WTC11 (cell line): ENCODE data around the gene RPRD1B. TPM values are rescaled to one million over a fixed set of nuclear protein-coding genes. Genes with fewer than 3 reads are reported as not detected.

ENCODE experiments used
- ATAC-seq: fragments of 200-7000 bp; cut with Tn5 transposase; 2 replicates; pipeline ENCODE4 v1.10.0; 2021; ENCODE audit warnings: mild to moderate bottlenecking, moderate library complexity
- CTCF ChIA-PET: fragments of 300-600 bp; sonication (Branson Sonifier 250); formaldehyde crosslinking; loops from one replicate; lab custom pipeline; 2021; ENCODE audit warnings: antibody characterized with exemption; lab: Charles Lee
- POLR2A ChIA-PET: fragments of 350-600 bp; sonication (Branson Sonifier 250); formaldehyde crosslinking; loops from one replicate; lab custom pipeline; 2021; ENCODE audit warnings: antibody characterized with exemption; lab: Charles Lee
- DNase-seq: peaks from one replicate; pipeline ENCODE4 v3.0.0; 2021; ENCODE audit warnings: low spot score
- H3K27ac Mint-ChIP-seq: 2 replicates; pipeline ENCODE4 v1.8.0; 2021; ENCODE audit warnings: mixed read lengths
- H3K27me3 Mint-ChIP-seq: 2 replicates; pipeline ENCODE4 v1.8.0; 2021; ENCODE audit warnings: low read depth, mild to moderate bottlenecking, moderate library complexity, mixed read lengths
- H3K36me3 Mint-ChIP-seq: 2 replicates; pipeline ENCODE4 v1.8.0; 2021; ENCODE audit warnings: mixed read lengths
- H3K4me1 Mint-ChIP-seq: 2 replicates; pipeline ENCODE4 v1.8.0; 2022; ENCODE audit warnings: mixed read lengths
- H3K4me3 Mint-ChIP-seq: 2 replicates; pipeline ENCODE4 v1.8.0; 2021; ENCODE audit warnings: mild to moderate bottlenecking, moderate library complexity, mixed read lengths
- H3K9me3 Mint-ChIP-seq: 2 replicates; pipeline ENCODE4 v1.8.0; 2021; ENCODE audit warnings: mixed read lengths
- CBFB ChIP-seq: sonication (generic); formaldehyde crosslinking; IDR thresholded peaks from 2 replicates; pipeline ENCODE4 v1.8.1; 2022; ENCODE audit warnings: mild to moderate bottlenecking, low read depth, missing genetic modification reagents
- CREM ChIP-seq: sonication (generic); formaldehyde crosslinking; IDR thresholded peaks from 2 replicates; pipeline ENCODE4 v1.8.1; 2022; ENCODE audit warnings: mild to moderate bottlenecking, missing genetic modification reagents, moderate library complexity
- ETV6 ChIP-seq: sonication (generic); formaldehyde crosslinking; IDR thresholded peaks from 2 replicates; pipeline ENCODE4 v1.8.1; 2022; ENCODE audit warnings: mild to moderate bottlenecking, missing genetic modification reagents
- HMGA2 ChIP-seq: fragments of 250-450 bp; sonication (Bioruptor Pico); IDR thresholded peaks from 2 replicates; pipeline ENCODE4 v1.4.0; 2021; ENCODE audit warnings: mild to moderate bottlenecking, moderate library complexity
- NR2C2 ChIP-seq: sonication (generic); formaldehyde crosslinking; IDR thresholded peaks from 2 replicates; pipeline ENCODE4 v1.8.0; 2022; ENCODE audit warnings: mild to moderate bottlenecking, missing genetic modification reagents
- TCF7 ChIP-seq: sonication (generic); formaldehyde crosslinking; IDR thresholded peaks from 2 replicates; pipeline ENCODE4 v1.8.0; 2022; ENCODE audit warnings: mild to moderate bottlenecking, low read depth, missing genetic modification reagents, moderate library complexity
- TEAD4 ChIP-seq: sonication (generic); formaldehyde crosslinking; IDR thresholded peaks from 2 replicates; pipeline ENCODE4 v1.8.0; 2022; ENCODE audit warnings: mild to moderate bottlenecking, missing genetic modification reagents
- ZNF232 ChIP-seq: sonication (generic); formaldehyde crosslinking; IDR thresholded peaks from 2 replicates; pipeline ENCODE4 v1.8.0; 2022; ENCODE audit warnings: mild to moderate bottlenecking, missing genetic modification reagents
- ZNF263 ChIP-seq: sonication (generic); formaldehyde crosslinking; IDR thresholded peaks from 2 replicates; pipeline ENCODE4 v1.8.1; 2022; ENCODE audit warnings: low read depth, mild to moderate bottlenecking, moderate library complexity, missing genetic modification reagents
- ZNF396 ChIP-seq: fragments of 250-450 bp; sonication (Bioruptor Pico); IDR thresholded peaks from 2 replicates; pipeline ENCODE4 v1.8.0; 2021; ENCODE audit warnings: mild to moderate bottlenecking, moderate library complexity, borderline replicate concordance
- ZNF416 ChIP-seq: fragments of 250-450 bp; sonication (Bioruptor Pico); IDR thresholded peaks from 2 replicates; pipeline ENCODE4 v1.9.0; 2021; ENCODE audit warnings: mild to moderate bottlenecking, inconsistent platforms
- total RNA-seq: library from RNA; stranded (reverse); gene quantifications from 3 replicates; pipeline ENCODE4 v1.2.3, GENCODE V29; 2021
- TF ChIP-seq, protein P1 (sequence below): sonication (generic); formaldehyde crosslinking; IDR thresholded peaks from 2 replicates; pipeline ENCODE4 v1.8.0; 2023; ENCODE audit warnings: missing genetic modification reagents, mild to moderate bottlenecking, borderline replicate concordance
- TF ChIP-seq, protein P2 (sequence below): fragments of 250-450 bp; sonication (Bioruptor Pico); conservative IDR thresholded peaks from 2 replicates; pipeline ENCODE4 v1.9.0; 2021; ENCODE audit warnings: mild to moderate bottlenecking
- TF ChIP-seq, protein P3 (sequence below): sonication (generic); formaldehyde crosslinking; IDR thresholded peaks from 2 replicates; pipeline ENCODE4 v1.8.0; 2023; ENCODE audit warnings: mild to moderate bottlenecking, missing genetic modification reagents
- TF ChIP-seq, protein P4 (sequence below): fragments of 200-600 bp; IDR thresholded peaks from 2 replicates; pipeline ENCODE4 v1.8.0; 2022; ENCODE audit warnings: antibody characterized with exemption
- TF ChIP-seq, protein P5 (sequence below): sonication (generic); formaldehyde crosslinking; IDR thresholded peaks from 2 replicates; pipeline ENCODE4 v1.8.1; 2023; ENCODE audit warnings: mild to moderate bottlenecking, missing genetic modification reagents, moderate library complexity
- TF ChIP-seq, protein P6 (sequence below): sonication (generic); formaldehyde crosslinking; IDR thresholded peaks from 2 replicates; pipeline ENCODE4 v1.8.0; 2022; ENCODE audit warnings: mild to moderate bottlenecking, missing genetic modification reagents
- TF ChIP-seq, protein P7 (sequence below): sonication (generic); formaldehyde crosslinking; IDR thresholded peaks from 2 replicates; pipeline ENCODE4 v1.8.1; 2023; ENCODE audit warnings: mild to moderate bottlenecking, missing genetic modification reagents
- TF ChIP-seq, protein P8 (sequence below): sonication (generic); formaldehyde crosslinking; IDR thresholded peaks from 2 replicates; pipeline ENCODE4 v1.8.1; 2022; ENCODE audit warnings: low read depth, mild to moderate bottlenecking, moderate library complexity, missing genetic modification reagents, borderline replicate concordance

RPRD1B gene
- total RNA-seq, 1 experiment from 2014 or later: 21.4 TPM

DNA sequence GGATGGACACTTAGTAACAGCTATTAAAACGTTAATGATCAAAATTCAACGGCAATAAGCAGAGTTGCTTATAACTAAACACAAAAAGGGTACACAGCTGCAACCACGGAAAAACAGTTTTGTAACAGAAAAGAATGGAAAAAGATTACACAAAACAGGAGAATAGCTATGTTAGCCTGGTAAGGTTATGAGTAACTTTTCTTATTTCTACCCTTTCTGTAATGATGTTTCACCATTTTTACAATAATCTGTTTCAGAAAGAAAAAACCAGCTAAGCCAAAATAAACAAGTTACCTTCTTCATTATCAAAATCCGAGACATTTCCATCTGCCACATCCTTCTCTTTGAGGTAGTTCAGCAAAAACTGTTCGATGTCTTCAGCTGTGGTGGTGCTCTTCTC, 27.6 kb upstream of the RPRD1B start (continued):
- TF ChIP-seq ZNF416 (CRISPR knock-in tag): no peak
- TF ChIP-seq NR2C2 (CRISPR knock-in tag): no peak

DNA sequence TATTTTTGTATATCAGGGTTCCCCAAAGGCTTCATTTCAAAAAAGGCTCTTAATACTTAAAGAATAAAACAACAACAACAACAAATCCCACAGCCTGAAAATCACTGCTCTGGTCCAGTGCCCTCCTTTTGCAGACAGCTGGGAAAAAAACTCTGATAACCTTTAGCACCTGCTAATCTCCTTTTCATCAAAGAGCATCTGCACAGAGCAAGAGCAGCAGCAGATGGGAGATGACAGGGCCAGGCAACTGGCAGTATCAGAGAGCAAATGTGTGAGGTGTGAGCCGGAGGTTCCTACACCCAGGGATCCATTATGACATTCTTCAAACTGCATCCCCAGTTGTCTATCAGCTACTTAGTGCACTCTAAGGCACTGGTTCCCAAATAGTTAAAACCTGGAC, 26.0 kb upstream of the RPRD1B start:
- CTCF ChIA-PET: interaction anchor here (1.4 kb wide), 1 partner anchor 15 kb away, joined by 4 read pairs; no protein-coding TSS in a partner anchor
- Mint-ChIP-seq H3K4me3 (no peak overlapping the region), H3K4me1 (no peaks in the 10 kb centered on the region), H3K27ac (no peak overlapping the region), H3K36me3 (peaks cover 32% of the 10 kb centered on the region), H3K9me3 (no peaks in the 10 kb centered on the region), H3K27me3 (no peaks in the 10 kb centered on the region)
- ATAC-seq: no peak
- TF ChIP-seq TEAD4 (CRISPR knock-in tag) (no peak), ETV6 (CRISPR knock-in tag) (no peak), HMGA2 (CRISPR knock-in tag) (no peak), ZNF232 (CRISPR knock-in tag) (no peak), CBFB (no peak), CREM (CRISPR knock-in tag) (no peak), ZNF396 (no peak), ZNF263 (CRISPR knock-in tag) (no peak), TCF7 (CRISPR knock-in tag) (no peak)
- TF ChIP-seq, protein P1, sequence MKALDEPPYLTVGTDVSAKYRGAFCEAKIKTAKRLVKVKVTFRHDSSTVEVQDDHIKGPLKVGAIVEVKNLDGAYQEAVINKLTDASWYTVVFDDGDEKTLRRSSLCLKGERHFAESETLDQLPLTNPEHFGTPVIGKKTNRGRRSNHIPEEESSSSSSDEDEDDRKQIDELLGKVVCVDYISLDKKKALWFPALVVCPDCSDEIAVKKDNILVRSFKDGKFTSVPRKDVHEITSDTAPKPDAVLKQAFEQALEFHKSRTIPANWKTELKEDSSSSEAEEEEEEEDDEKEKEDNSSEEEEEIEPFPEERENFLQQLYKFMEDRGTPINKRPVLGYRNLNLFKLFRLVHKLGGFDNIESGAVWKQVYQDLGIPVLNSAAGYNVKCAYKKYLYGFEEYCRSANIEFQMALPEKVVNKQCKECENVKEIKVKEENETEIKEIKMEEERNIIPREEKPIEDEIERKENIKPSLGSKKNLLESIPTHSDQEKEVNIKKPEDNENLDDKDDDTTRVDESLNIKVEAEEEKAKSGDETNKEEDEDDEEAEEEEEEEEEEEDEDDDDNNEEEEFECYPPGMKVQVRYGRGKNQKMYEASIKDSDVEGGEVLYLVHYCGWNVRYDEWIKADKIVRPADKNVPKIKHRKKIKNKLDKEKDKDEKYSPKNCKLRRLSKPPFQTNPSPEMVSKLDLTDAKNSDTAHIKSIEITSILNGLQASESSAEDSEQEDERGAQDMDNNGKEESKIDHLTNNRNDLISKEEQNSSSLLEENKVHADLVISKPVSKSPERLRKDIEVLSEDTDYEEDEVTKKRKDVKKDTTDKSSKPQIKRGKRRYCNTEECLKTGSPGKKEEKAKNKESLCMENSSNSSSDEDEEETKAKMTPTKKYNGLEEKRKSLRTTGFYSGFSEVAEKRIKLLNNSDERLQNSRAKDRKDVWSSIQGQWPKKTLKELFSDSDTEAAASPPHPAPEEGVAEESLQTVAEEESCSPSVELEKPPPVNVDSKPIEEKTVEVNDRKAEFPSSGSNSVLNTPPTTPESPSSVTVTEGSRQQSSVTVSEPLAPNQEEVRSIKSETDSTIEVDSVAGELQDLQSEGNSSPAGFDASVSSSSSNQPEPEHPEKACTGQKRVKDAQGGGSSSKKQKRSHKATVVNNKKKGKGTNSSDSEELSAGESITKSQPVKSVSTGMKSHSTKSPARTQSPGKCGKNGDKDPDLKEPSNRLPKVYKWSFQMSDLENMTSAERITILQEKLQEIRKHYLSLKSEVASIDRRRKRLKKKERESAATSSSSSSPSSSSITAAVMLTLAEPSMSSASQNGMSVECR: no peak
- TF ChIP-seq, protein P2, sequence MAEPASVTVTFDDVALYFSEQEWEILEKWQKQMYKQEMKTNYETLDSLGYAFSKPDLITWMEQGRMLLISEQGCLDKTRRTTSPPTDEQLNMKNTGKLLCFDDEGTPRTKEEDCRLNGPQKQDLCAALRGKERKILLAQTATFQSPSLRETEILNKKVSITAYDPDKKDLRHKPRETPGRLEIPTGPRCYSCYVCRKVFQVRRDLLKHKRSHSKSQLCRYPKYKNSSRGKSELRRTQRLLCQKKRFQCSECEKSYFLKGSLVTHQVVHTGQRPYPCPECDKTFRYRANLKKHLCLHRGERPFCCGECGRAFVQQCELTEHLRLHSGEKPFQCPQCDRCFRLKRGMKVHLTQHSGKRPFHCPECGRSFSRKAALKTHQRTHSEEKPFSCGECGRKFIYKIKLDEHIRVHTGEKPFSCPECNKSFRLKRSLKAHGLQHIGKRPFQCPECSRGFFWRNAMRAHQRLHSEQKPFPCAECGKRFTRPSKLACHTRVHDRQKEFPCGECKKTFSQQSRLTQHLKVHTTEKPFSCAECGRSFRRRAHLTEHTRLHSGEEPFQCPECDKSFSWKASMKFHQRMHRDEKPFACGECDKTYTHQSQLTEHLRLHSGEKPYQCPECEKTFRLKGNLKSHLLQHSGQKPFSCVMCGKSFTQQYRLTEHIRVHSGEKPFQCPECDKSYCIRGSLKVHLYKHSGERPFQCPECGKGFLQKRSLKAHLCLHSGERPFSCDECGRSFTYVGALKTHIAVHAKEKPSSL (CRISPR knock-in tag): no peak
- TF ChIP-seq, protein P3, sequence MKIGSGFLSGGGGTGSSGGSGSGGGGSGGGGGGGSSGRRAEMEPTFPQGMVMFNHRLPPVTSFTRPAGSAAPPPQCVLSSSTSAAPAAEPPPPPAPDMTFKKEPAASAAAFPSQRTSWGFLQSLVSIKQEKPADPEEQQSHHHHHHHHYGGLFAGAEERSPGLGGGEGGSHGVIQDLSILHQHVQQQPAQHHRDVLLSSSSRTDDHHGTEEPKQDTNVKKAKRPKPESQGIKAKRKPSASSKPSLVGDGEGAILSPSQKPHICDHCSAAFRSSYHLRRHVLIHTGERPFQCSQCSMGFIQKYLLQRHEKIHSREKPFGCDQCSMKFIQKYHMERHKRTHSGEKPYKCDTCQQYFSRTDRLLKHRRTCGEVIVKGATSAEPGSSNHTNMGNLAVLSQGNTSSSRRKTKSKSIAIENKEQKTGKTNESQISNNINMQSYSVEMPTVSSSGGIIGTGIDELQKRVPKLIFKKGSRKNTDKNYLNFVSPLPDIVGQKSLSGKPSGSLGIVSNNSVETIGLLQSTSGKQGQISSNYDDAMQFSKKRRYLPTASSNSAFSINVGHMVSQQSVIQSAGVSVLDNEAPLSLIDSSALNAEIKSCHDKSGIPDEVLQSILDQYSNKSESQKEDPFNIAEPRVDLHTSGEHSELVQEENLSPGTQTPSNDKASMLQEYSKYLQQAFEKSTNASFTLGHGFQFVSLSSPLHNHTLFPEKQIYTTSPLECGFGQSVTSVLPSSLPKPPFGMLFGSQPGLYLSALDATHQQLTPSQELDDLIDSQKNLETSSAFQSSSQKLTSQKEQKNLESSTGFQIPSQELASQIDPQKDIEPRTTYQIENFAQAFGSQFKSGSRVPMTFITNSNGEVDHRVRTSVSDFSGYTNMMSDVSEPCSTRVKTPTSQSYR (CRISPR knock-in tag): no peak
- TF ChIP-seq, protein P4, sequence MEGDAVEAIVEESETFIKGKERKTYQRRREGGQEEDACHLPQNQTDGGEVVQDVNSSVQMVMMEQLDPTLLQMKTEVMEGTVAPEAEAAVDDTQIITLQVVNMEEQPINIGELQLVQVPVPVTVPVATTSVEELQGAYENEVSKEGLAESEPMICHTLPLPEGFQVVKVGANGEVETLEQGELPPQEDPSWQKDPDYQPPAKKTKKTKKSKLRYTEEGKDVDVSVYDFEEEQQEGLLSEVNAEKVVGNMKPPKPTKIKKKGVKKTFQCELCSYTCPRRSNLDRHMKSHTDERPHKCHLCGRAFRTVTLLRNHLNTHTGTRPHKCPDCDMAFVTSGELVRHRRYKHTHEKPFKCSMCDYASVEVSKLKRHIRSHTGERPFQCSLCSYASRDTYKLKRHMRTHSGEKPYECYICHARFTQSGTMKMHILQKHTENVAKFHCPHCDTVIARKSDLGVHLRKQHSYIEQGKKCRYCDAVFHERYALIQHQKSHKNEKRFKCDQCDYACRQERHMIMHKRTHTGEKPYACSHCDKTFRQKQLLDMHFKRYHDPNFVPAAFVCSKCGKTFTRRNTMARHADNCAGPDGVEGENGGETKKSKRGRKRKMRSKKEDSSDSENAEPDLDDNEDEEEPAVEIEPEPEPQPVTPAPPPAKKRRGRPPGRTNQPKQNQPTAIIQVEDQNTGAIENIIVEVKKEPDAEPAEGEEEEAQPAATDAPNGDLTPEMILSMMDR: no peak
- TF ChIP-seq, protein P5, sequence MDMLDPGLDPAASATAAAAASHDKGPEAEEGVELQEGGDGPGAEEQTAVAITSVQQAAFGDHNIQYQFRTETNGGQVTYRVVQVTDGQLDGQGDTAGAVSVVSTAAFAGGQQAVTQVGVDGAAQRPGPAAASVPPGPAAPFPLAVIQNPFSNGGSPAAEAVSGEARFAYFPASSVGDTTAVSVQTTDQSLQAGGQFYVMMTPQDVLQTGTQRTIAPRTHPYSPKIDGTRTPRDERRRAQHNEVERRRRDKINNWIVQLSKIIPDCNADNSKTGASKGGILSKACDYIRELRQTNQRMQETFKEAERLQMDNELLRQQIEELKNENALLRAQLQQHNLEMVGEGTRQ (CRISPR knock-in tag): no peak
- TF ChIP-seq, protein P6, sequence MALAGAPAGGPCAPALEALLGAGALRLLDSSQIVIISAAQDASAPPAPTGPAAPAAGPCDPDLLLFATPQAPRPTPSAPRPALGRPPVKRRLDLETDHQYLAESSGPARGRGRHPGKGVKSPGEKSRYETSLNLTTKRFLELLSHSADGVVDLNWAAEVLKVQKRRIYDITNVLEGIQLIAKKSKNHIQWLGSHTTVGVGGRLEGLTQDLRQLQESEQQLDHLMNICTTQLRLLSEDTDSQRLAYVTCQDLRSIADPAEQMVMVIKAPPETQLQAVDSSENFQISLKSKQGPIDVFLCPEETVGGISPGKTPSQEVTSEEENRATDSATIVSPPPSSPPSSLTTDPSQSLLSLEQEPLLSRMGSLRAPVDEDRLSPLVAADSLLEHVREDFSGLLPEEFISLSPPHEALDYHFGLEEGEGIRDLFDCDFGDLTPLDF: no peak
- TF ChIP-seq, protein P7, sequence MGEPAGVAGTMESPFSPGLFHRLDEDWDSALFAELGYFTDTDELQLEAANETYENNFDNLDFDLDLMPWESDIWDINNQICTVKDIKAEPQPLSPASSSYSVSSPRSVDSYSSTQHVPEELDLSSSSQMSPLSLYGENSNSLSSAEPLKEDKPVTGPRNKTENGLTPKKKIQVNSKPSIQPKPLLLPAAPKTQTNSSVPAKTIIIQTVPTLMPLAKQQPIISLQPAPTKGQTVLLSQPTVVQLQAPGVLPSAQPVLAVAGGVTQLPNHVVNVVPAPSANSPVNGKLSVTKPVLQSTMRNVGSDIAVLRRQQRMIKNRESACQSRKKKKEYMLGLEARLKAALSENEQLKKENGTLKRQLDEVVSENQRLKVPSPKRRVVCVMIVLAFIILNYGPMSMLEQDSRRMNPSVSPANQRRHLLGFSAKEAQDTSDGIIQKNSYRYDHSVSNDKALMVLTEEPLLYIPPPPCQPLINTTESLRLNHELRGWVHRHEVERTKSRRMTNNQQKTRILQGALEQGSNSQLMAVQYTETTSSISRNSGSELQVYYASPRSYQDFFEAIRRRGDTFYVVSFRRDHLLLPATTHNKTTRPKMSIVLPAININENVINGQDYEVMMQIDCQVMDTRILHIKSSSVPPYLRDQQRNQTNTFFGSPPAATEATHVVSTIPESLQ: no peak
- TF ChIP-seq, protein P8, sequence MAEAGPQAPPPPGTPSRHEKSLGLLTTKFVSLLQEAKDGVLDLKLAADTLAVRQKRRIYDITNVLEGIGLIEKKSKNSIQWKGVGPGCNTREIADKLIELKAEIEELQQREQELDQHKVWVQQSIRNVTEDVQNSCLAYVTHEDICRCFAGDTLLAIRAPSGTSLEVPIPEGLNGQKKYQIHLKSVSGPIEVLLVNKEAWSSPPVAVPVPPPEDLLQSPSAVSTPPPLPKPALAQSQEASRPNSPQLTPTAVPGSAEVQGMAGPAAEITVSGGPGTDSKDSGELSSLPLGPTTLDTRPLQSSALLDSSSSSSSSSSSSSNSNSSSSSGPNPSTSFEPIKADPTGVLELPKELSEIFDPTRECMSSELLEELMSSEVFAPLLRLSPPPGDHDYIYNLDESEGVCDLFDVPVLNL (CRISPR knock-in tag): no peak
- no peak for DNase-seq
- POLR2A ChIA-PET: no interaction called here
